Gastroesophageal sphincter (tissue), 4 donors: ENCODE results near the gene ALLC. TPM values are rescaled to one million over a fixed set of nuclear protein-coding genes. Genes with fewer than 3 reads are reported as not detected.

Source experiments
- ATAC-seq: fragments of 150-250 bp; one replicate; pipeline ENCODE4 v1.9.1; 2016; ENCODE audit warnings: mild to moderate bottlenecking, moderate library complexity
- H3K27ac ChIP-seq, 4 donors: fragments of 200-600 bp; sonication (generic) in 3 of 4; 1 replicate in 3 of 4; 2 replicates in 1 of 4; pipeline ENCODE4 v1.5.1; 2016 to 2019
- H3K27me3 ChIP-seq: fragments of 200-600 bp; sonication (generic); one replicate; pipeline ENCODE4 v1.5.1; 2019
- H3K36me3 ChIP-seq, 2 donors: fragments of 200-600 bp; sonication (generic); one replicate each; pipeline ENCODE4 v1.5.1; 2019; ENCODE audit warnings: control low read depth in 1 of 2
- H3K4me1 ChIP-seq, 3 donors: fragments of 200-600 bp; sonication (generic); 1 replicate in 2 of 3; 2 replicates in 1 of 3; pipeline ENCODE4 v1.5.1; 2016 to 2019; ENCODE audit warnings: control low read depth in 2 of 3
- H3K4me3 ChIP-seq, 2 donors: fragments of 200-600 bp; sonication (generic); one replicate each; pipeline ENCODE4 v1.5.1; 2019; ENCODE audit warnings: mild to moderate bottlenecking in 1 of 2, moderate library complexity in 1 of 2
- H3K9me3 ChIP-seq, 3 donors: fragments of 200-600 bp; sonication (generic); one replicate each; pipeline ENCODE4 v1.5.1; 2017 to 2019; ENCODE audit warnings: control low read depth in 2 of 3
- EP300 ChIP-seq: sonication (generic); formaldehyde crosslinking; IDR thresholded peaks from one replicate; pipeline ENCODE4 v1.6.1; 2017; ENCODE audit warnings: antibody characterized with exemption, mild to moderate bottlenecking
- POLR2A ChIP-seq, 2 donors: fragments of 450-650 bp; IDR thresholded peaks; one replicate each; pipeline ENCODE4 v1.6.1; 2017; ENCODE audit warnings: antibody characterized with exemption in 2 of 2, mild to moderate bottlenecking in 2 of 2, moderate library complexity in 1 of 2
- POLR2AphosphoS5 ChIP-seq: sonication (generic); formaldehyde crosslinking; IDR thresholded peaks from one replicate; pipeline ENCODE4 v1.6.1; 2017; ENCODE audit warnings: antibody characterized with exemption
- WGBS, 2 donors: methylation state at CpG; one replicate each; pipeline ENCODE4 v1.1.5; 2018; ENCODE audit warnings: low coverage in 1 of 2; 5-methylcytosine and 5-hydroxymethylcytosine counted together
- total RNA-seq, 4 donors: library from RNA; depleted of rRNA; stranded (reverse); fragments of >200 nt; gene quantifications; one replicate each; pipeline ENCODE4 v1.1.0, GENCODE V29; 2016
- TF ChIP-seq, protein P1 (sequence below), 4 experiments: fragments of 200-600 bp in 2 of 4; fragments of 450-650 bp in 2 of 4; sonication (generic) in 1 of 4; IDR thresholded peaks; one replicate each; pipeline ENCODE4 v1.5.1; 2017 to 2019; ENCODE audit warnings: antibody characterized with exemption in 4 of 4, mild to moderate bottlenecking in 2 of 4, moderate library complexity in 2 of 4

The ALLC gene
- total RNA-seq, 4 donors from 2014 or later, result not detected

DNA sequence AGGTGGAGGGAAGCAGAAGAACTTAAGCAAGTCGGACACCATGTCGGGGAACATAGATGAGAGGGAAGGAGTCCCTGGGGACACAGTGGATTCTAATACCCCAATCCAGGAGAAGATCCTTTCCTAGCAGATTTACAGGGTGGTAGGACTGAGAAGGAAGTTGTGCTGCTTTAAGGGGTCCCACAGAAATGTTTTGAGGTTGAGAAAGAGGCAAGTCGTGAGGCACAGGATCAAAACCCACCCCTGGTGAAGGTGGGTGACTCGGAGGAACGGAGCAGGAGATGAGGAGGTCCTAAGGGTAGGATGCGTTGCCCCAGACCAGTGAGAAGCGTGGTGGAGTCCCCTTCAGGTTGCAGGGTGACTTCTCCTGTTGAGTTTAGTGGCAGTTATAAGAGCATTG is 78.1 kb downstream of the ALLC start:
- no peak for ATAC-seq
- TF ChIP-seq POLR2AphosphoS5 (no peak), EP300 (no peak)
- TF ChIP-seq, protein P1, sequence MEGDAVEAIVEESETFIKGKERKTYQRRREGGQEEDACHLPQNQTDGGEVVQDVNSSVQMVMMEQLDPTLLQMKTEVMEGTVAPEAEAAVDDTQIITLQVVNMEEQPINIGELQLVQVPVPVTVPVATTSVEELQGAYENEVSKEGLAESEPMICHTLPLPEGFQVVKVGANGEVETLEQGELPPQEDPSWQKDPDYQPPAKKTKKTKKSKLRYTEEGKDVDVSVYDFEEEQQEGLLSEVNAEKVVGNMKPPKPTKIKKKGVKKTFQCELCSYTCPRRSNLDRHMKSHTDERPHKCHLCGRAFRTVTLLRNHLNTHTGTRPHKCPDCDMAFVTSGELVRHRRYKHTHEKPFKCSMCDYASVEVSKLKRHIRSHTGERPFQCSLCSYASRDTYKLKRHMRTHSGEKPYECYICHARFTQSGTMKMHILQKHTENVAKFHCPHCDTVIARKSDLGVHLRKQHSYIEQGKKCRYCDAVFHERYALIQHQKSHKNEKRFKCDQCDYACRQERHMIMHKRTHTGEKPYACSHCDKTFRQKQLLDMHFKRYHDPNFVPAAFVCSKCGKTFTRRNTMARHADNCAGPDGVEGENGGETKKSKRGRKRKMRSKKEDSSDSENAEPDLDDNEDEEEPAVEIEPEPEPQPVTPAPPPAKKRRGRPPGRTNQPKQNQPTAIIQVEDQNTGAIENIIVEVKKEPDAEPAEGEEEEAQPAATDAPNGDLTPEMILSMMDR (IDR thresholded peaks at IDR 0.05), result no peak
- WGBS, 2 donors, result 62 to 87% methylated on average over 2 to 7 of the region's 7 CpGs

DNA sequence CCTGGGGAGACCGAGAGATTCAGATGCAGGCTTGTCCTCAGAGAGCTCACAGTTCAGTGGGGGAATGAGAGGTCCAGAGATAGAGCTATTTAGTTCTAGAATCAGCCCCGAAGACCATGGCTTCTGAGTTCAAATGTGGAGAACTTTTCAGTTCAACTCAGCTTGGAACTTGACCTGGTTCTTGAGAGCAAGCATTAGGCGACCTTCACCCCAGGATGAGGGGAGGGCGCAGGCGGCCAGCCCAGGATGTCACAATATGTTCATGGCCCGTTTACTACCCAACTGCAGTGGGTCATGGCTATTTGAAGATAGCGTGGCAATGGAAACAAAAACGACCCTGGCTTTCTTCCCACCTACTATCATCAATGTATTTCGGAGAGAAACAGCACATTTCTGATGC is 79.1 kb downstream of the ALLC start:
- 65 to 86% methylated on average over 5 to 7 of the region's 9 CpGs for WGBS, 2 donors
- Histone ChIP-seq H3K9me3 (no peaks in the 10 kb centered on the region), H3K36me3 (no peaks in the 10 kb centered on the region), H3K27ac (no peak overlapping the region), H3K4me3 (no peak overlapping the region), H3K4me1 (no peaks in the 10 kb centered on the region), H3K27me3 (peaks cover 12% of the 10 kb centered on the region)
- no peak for ATAC-seq
- TF ChIP-seq, protein P1 (IDR thresholded peaks at IDR 0.05), result no peak
- no peak for TF ChIP-seq EP300
- TF ChIP-seq POLR2AphosphoS5, result no peak
- TF ChIP-seq POLR2A (IDR thresholded peaks at IDR 0.05), result no peak

More for the DNA sequence above, 78.1 kb downstream of the ALLC start:
- Histone ChIP-seq H3K4me3 (no peak overlapping the region), H3K27ac (no peak overlapping the region), H3K36me3 (no peaks in the 10 kb centered on the region), H3K9me3 (no peaks in the 10 kb centered on the region), H3K4me1 (no peaks in the 10 kb centered on the region), H3K27me3 (peaks cover 12% of the 10 kb centered on the region)

DNA sequence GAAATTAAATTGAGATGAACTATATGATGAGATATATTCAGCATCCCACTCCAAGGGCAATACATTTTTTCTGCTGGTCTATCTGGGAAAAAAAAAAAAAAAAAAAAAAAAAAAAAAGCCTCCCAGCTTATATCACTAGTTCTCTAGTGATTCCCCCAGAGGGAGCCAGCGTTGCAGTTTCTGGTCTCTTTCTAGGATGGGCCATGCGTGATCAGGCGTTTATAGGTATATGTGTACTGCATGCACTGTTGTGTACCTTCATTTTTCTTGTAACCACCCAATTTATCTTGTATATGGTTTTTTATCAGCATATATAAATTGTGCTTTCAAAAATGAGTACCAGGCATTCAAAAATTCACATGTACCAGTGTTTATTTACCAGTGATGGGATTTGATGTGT is 80.5 kb downstream of the ALLC start:
- WGBS, 2 donors, result 14 to 40% methylated on average over 1 to 3 of the region's 3 CpGs
- Histone ChIP-seq H3K27me3 (peaks cover 12% of the 10 kb centered on the region), H3K4me1 (no peaks in the 10 kb centered on the region), H3K36me3 (no peaks in the 10 kb centered on the region), H3K27ac (no peak overlapping the region), H3K9me3 (no peaks in the 10 kb centered on the region), H3K4me3 (no peak overlapping the region)
- TF ChIP-seq POLR2AphosphoS5, result no peak
- no peak for TF ChIP-seq POLR2A (IDR thresholded peaks at IDR 0.05)
- TF ChIP-seq EP300, result no peak
- TF ChIP-seq, protein P1 (IDR thresholded peaks at IDR 0.05), result no peak
- no peak for ATAC-seq

DNA sequence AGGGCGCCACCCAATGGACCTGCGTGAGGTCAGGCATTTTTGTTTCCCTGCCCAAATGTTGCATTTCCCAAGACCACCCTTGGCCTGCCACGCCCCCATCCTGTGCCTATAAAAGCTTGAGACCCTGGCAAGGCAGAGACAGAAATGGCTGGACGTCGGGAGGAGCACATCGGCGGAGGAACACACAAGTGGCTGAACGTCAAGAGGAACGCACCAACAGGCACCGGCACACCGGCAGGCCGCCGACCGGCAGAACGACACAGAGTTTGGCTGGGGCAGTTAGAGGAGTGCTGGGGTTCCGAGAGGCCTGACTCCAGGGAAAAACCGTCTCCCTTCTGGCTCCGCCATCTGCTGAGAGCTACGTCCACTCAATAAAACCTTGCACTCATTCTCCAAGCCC is 81.3 kb downstream of the ALLC start:
- 80 to 90% methylated on average over 1 to 2 of the region's 19 CpGs for WGBS, 2 donors
- Histone ChIP-seq H3K4me3 (no peak overlapping the region), H3K27ac (no peak overlapping the region), H3K27me3 (peaks cover 20% of the 10 kb centered on the region), H3K4me1 (no peaks in the 10 kb centered on the region), H3K36me3 (no peaks in the 10 kb centered on the region), H3K9me3 (no peaks in the 10 kb centered on the region)
- no peak for ATAC-seq
- TF ChIP-seq, protein P1 (IDR thresholded peaks at IDR 0.05), result no peak
- TF ChIP-seq POLR2AphosphoS5, result no peak
- no peak for TF ChIP-seq EP300
- no peak for TF ChIP-seq POLR2A (IDR thresholded peaks at IDR 0.05)

DNA sequence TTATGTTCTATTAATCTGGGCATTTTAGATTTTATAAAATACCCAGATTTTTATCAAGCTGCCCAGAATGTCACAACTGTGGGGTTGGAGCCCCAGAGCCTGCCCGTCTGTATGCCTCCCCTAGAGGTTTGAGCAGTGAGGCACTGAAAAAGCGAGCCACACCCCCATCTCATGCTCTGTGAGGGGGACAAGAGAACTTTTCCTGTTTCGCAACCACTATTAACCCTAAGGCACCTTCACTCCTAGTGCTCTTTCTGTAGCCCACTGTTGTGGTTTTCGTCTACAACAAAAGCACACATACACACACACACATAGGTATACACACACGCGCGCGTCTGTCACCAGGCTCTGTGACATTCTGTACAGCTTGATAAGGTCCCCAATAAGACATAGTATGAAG is 83.4 kb downstream of the ALLC start:
- no peak for ATAC-seq
- 79 to 83% methylated on average over 2 to 8 of the region's 8 CpGs for WGBS, 2 donors
- TF ChIP-seq POLR2AphosphoS5 (no peak), POLR2A (IDR thresholded peaks at IDR 0.05) (no peak), EP300 (no peak)
- TF ChIP-seq, protein P1 (IDR thresholded peaks at IDR 0.05), result no peak

More for the DNA sequence above, 83.4 kb downstream of the ALLC start:
- no peaks in the 10 kb centered on the region for H3K36me3 ChIP-seq
- no peaks in the 10 kb centered on the region for H3K4me1 ChIP-seq
- no peak overlapping the region for H3K4me3 ChIP-seq
- no peaks in the 10 kb centered on the region for H3K9me3 ChIP-seq
- no peak overlapping the region for H3K27ac ChIP-seq
- H3K27me3 ChIP-seq, result peaks cover 10% of the 10 kb centered on the region
